Measurements from ENCODE around the gene ERCC8.

DNA sequence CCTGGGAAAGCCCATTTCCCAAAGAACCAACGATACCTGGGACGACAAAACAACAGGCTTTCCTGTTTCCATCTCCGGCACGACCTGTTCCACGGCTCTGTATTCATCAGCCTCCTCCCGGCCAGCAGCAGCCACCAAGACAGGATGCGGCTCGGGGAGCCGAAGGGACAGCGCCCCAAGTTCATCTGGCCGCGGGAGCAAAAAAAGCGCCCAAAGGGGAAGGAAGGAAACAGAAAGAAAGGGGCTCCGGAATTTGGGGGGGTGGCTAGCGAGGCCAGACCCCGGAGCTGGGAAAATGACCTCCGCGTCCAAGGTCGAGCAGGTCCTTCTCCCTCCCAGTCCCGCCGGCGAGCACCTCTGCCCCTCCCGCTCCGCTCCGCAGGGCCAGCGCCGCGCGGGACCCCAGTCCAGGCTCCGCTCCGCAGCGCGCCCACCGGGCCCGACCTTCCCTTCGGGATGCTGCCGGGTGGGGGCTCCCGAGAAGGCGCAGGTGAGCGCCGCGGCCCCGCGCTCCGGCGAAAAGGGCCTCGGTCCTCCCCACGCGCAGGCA lies 101.4 kb downstream of the ERCC8 start:
- TF ChIP-seq EZH2 (IDR thresholded peaks at IDR 0.05; ENCODE audit: low read depth, unreplicated experiment) (no peak), POLR2AphosphoS5 (IDR thresholded peaks at IDR 0.05; ENCODE audit: low read depth) (no peak)
- TF ChIP-seq, protein P1, sequence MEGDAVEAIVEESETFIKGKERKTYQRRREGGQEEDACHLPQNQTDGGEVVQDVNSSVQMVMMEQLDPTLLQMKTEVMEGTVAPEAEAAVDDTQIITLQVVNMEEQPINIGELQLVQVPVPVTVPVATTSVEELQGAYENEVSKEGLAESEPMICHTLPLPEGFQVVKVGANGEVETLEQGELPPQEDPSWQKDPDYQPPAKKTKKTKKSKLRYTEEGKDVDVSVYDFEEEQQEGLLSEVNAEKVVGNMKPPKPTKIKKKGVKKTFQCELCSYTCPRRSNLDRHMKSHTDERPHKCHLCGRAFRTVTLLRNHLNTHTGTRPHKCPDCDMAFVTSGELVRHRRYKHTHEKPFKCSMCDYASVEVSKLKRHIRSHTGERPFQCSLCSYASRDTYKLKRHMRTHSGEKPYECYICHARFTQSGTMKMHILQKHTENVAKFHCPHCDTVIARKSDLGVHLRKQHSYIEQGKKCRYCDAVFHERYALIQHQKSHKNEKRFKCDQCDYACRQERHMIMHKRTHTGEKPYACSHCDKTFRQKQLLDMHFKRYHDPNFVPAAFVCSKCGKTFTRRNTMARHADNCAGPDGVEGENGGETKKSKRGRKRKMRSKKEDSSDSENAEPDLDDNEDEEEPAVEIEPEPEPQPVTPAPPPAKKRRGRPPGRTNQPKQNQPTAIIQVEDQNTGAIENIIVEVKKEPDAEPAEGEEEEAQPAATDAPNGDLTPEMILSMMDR (conservative IDR thresholded peaks at IDR 0.05; ENCODE audit: low read depth in 2 of 2), result no peak; a peak in 1 of 4 replicates

All from GM23338 (cell line).